Activated B cell treated with CpG ODN at 0.5 μM for 24 hours (primary cell): ENCODE results near the gene PIK3C2G. TPM values are rescaled to one million over a fixed set of nuclear protein-coding genes. Genes with fewer than 3 reads are reported as not detected.

Source experiments
- ATAC-seq: fragments of 200-7000 bp; cut with Tn5 transposase; one replicate; pipeline ENCODE4 v1.10.0; 2021; ENCODE audit warnings: low read depth, mild to moderate bottlenecking, moderate library complexity
- CTCF ChIA-PET: fragments of 350-600 bp; sonication (Branson Sonifier 250); formaldehyde crosslinking; loops from one replicate; lab custom pipeline; 2021; ENCODE audit warnings: antibody characterized with exemption; lab: Charles Lee
- POLR2A ChIA-PET: fragments of 350-600 bp; sonication (Branson Sonifier 250); formaldehyde crosslinking; loops from one replicate; lab custom pipeline; 2021; ENCODE audit warnings: antibody characterized with exemption; lab: Charles Lee
- DNase-seq: peaks from one replicate; pipeline ENCODE4 v3.0.0; 2022
- H3K27ac Mint-ChIP-seq: one replicate; pipeline ENCODE4 v1.8.0; 2020; ENCODE audit warnings: mixed read lengths
- H3K27me3 Mint-ChIP-seq: one replicate; pipeline ENCODE4 v1.8.0; 2021; ENCODE audit warnings: mixed read lengths
- H3K36me3 Mint-ChIP-seq: one replicate; pipeline ENCODE4 v1.8.0; 2021; ENCODE audit warnings: low read depth, mixed read lengths
- H3K4me1 Mint-ChIP-seq: one replicate; pipeline ENCODE4 v1.8.0; 2021; ENCODE audit warnings: mixed read lengths
- H3K4me3 Mint-ChIP-seq: one replicate; pipeline ENCODE4 v1.8.0; 2020; ENCODE audit warnings: mild to moderate bottlenecking, mixed read lengths
- H3K9me3 Mint-ChIP-seq: one replicate; pipeline ENCODE4 v1.8.0; 2020; ENCODE audit warnings: mixed read lengths
- CTCF ChIP-seq: fragments of 200-600 bp; IDR thresholded peaks from one replicate; pipeline ENCODE4 v1.8.0; 2022; ENCODE audit warnings: antibody characterized with exemption, mild to moderate bottlenecking
- intact Hi-C: fragments of 100-400 bp; cut with micrococcal nuclease; formaldehyde crosslinking; loops from one replicate; pipeline ENCODE4 v1.15.1; 2024
- total RNA-seq: library from RNA; stranded (reverse); gene quantifications from 2 replicates; pipeline ENCODE4 v1.2.3, GENCODE V29; 2022

The PIK3C2G gene
- total RNA-seq, 1 donor from 2014 or later = not detected

- Mint-ChIP-seq H3K27me3 (no peaks in the 10 kb centered on the region), H3K27ac (no peak overlapping the region), H3K4me1 (no peaks in the 10 kb centered on the region), H3K36me3 (no peaks in the 10 kb centered on the region), H3K4me3 (no peak overlapping the region), H3K9me3 (peaks cover 15% of the 10 kb centered on the region)
- ChIA-PET POLR2A (no interaction called here), CTCF (no interaction called here)
- no peak for TF ChIP-seq CTCF
- no peak for ATAC-seq
- intact Hi-C loops = no loop called here
- no peak for DNase-seq
These were observed 22.5 kb downstream of the PIK3C2G start for GRCh38 chr12:18283831-18284230.

GRCh38 chr12:18284386-18284785 lies 23.1 kb downstream of the PIK3C2G start:
- Mint-ChIP-seq H3K36me3 (no peaks in the 10 kb centered on the region), H3K9me3 (peaks cover 15% of the 10 kb centered on the region), H3K4me1 (no peaks in the 10 kb centered on the region), H3K4me3 (no peak overlapping the region), H3K27me3 (no peaks in the 10 kb centered on the region), H3K27ac (no peak overlapping the region)
- ChIA-PET POLR2A (no interaction called here), CTCF (no interaction called here)
- DNase-seq (no peak), ATAC-seq (no peak)
- no peak for TF ChIP-seq CTCF
- intact Hi-C loops = no loop called here

GRCh38 chr12:18285161-18285560 lies 23.8 kb downstream of the PIK3C2G start:
- Mint-ChIP-seq H3K4me3 (no peak overlapping the region), H3K27ac (no peak overlapping the region), H3K27me3 (no peaks in the 10 kb centered on the region), H3K4me1 (no peaks in the 10 kb centered on the region), H3K36me3 (no peaks in the 10 kb centered on the region), H3K9me3 (peaks cover 15% of the 10 kb centered on the region)
- ChIA-PET CTCF (no interaction called here), POLR2A (no interaction called here)
- ATAC-seq (no peak), DNase-seq (no peak)
- TF ChIP-seq CTCF = no peak
- intact Hi-C loops = no loop called here

GRCh38 chr12:18290386-18290785 lies 29.1 kb downstream of the PIK3C2G start:
- Mint-ChIP-seq H3K4me3 (no peak overlapping the region), H3K36me3 (no peaks in the 10 kb centered on the region), H3K27ac (no peak overlapping the region), H3K9me3 (peaks cover 7% of the 10 kb centered on the region), H3K27me3 (no peaks in the 10 kb centered on the region), H3K4me1 (no peaks in the 10 kb centered on the region)
- DNase-seq (no peak), ATAC-seq (no peak)
- intact Hi-C loops = no loop called here
- CTCF ChIA-PET = no interaction called here
- no peak for TF ChIP-seq CTCF
- POLR2A ChIA-PET = no interaction called here

- peaks cover 1% of the 10 kb centered on the region for H3K9me3 Mint-ChIP-seq
- H3K4me1 Mint-ChIP-seq = no peaks in the 10 kb centered on the region
- no peaks in the 10 kb centered on the region for H3K27me3 Mint-ChIP-seq
- no peak overlapping the region for H3K4me3 Mint-ChIP-seq
- ATAC-seq = no peak
- DNase-seq = no peak
- TF ChIP-seq CTCF = no peak
- H3K27ac Mint-ChIP-seq = no peak overlapping the region
- H3K36me3 Mint-ChIP-seq = no peaks in the 10 kb centered on the region
- POLR2A ChIA-PET = no interaction called here
- CTCF ChIA-PET = no interaction called here
- intact Hi-C loops = no loop called here
These were observed 33.6 kb downstream of the PIK3C2G start for GRCh38 chr12:18294889-18295288.
